ENCODE data around the gene TAF4. TPM values are rescaled to one million over a fixed set of nuclear protein-coding genes. Genes with fewer than 3 reads are reported as not detected.
"Not testable (repeated sequence)": the region's sequence is repeated elsewhere in the genome, so short reads cannot be mapped to it uniquely, and the experiment has no call there.

The TAF4 gene
- total RNA-seq, 1 experiment from 2014 or later: 6.1 TPM

- DNase-seq (ENCODE audit: low read depth): no peak
These were observed 115.7 kb downstream of the TAF4 start for GRCh38 chr20:61949714-61950640.

- no peak for DNase-seq (ENCODE audit: low read depth)
These were observed 116.3 kb downstream of the TAF4 start for GRCh38 chr20:61949363-61949713.

GRCh38 chr20:61948586-61949362, 116.9 kb downstream of the TAF4 start:
- DNase-seq (ENCODE audit: low read depth): no peak

- not testable (repeated sequence) for DNase-seq (ENCODE audit: low read depth)
These were observed 117.6 kb downstream of the TAF4 start for GRCh38 chr20:61948056-61948455.

- not testable (repeated sequence) for DNase-seq (ENCODE audit: low read depth)
These were observed 120.2 kb downstream of the TAF4 start for GRCh38 chr20:61945495-61945894.

GRCh38 chr20:61944967-61945366, 120.7 kb downstream of the TAF4 start:
- DNase-seq (ENCODE audit: low read depth): not testable (repeated sequence)

- DNase-seq (ENCODE audit: low read depth): no peak
These were observed 123.2 kb downstream of the TAF4 start for GRCh38 chr20:61942526-61942925.

- DNase-seq (ENCODE audit: low read depth): no peak
These were observed 123.8 kb downstream of the TAF4 start for GRCh38 chr20:61941721-61942405.

- no peak for DNase-seq (ENCODE audit: low read depth)
These were observed 124.5 kb downstream of the TAF4 start for GRCh38 chr20:61940976-61941720.

- DNase-seq (ENCODE audit: low read depth): no peak
These were observed 125.2 kb downstream of the TAF4 start for GRCh38 chr20:61940491-61940890.

GRCh38 chr20:61939691-61940360, 125.9 kb downstream of the TAF4 start:
- DNase-seq (ENCODE audit: low read depth): no peak

- DNase-seq (ENCODE audit: low read depth): no peak
These were observed 126.6 kb downstream of the TAF4 start for GRCh38 chr20:61938839-61939690.

GRCh38 chr20:61937963-61938838, 127.5 kb downstream of the TAF4 start:
- no peak for DNase-seq (ENCODE audit: low read depth)

GRCh38 chr20:61937146-61937962, 128.3 kb downstream of the TAF4 start:
- no peak for DNase-seq (ENCODE audit: low read depth)

GRCh38 chr20:61936701-61937131, 129.0 kb downstream of the TAF4 start:
- DNase-seq (ENCODE audit: low read depth): no peak

- no peak for DNase-seq (ENCODE audit: low read depth)
These were observed 129.6 kb downstream of the TAF4 start for GRCh38 chr20:61935926-61936700.
